H1 (cell line): ENCODE measurements around the gene IL1R1. TPM values are rescaled to one million over a fixed set of nuclear protein-coding genes. Genes with fewer than 3 reads are reported as not detected.

ENCODE experiments used
- GABPA ChIP-seq: IDR thresholded peaks from 2 replicates; pipeline ENCODE4 v1.6.1; 2011; ENCODE audit warnings: mild to moderate bottlenecking, low read length, moderate library complexity, borderline replicate concordance; ENCODE audit not compliant: insufficient read depth
- JUN ChIP-seq: IDR thresholded peaks from 2 replicates; pipeline ENCODE4 v1.6.1; 2011; ENCODE audit warnings: low read depth, mild to moderate bottlenecking, improper control_type of control experiment, low read length
- POLR2A ChIP-seq, 2 experiments: IDR thresholded peaks; 1 replicate in 1 of 2; 2 replicates in 1 of 2; pipeline ENCODE4 v1.6.1; 2011; ENCODE audit warnings: low read depth in 2 of 2, low read length in 2 of 2, mild to moderate bottlenecking in 2 of 2; ENCODE audit errors: control extremely low read depth in 1 of 2
- polyA plus RNA-seq, 7 experiments: library from polyadenylated mRNA; depleted of rRNA in 3 of 7; stranded (reverse) in 5 of 7; unstranded in 2 of 7; fragments of >200 nt in 5 of 7; fragments of 200-250 nt in 2 of 7; gene quantifications; 1 replicate in 5 of 7; 2 replicates in 1 of 7; 4 replicates in 1 of 7; pipeline versions ENCODE4 v1.2.1 to v1.2.3, GENCODE V29; 2011 to 2013; ENCODE audit warnings: missing spikeins in 2 of 7, mixed read lengths in 2 of 7
- total RNA-seq: library from RNA; stranded (reverse); fragmentation: NEBNext Ultra II Directional; extraction: Animal tissue kit (Norgen Biotek cat#: 25700); gene quantifications from 2 replicates; pipeline ENCODE4 v1.2.1, GENCODE V29; 2021
- TF ChIP-seq, protein P1 (sequence below): IDR thresholded peaks from 2 replicates; pipeline ENCODE4 v1.6.1; 2012; ENCODE audit warnings: inconsistent platforms

Gene IL1R1
- total and polyA plus RNA-seq, 2 of the 8 experiments (the other 6 are each of a cell fraction or from before 2014, with no cell fraction given) = 0.34 to 0.47 TPM

DNA sequence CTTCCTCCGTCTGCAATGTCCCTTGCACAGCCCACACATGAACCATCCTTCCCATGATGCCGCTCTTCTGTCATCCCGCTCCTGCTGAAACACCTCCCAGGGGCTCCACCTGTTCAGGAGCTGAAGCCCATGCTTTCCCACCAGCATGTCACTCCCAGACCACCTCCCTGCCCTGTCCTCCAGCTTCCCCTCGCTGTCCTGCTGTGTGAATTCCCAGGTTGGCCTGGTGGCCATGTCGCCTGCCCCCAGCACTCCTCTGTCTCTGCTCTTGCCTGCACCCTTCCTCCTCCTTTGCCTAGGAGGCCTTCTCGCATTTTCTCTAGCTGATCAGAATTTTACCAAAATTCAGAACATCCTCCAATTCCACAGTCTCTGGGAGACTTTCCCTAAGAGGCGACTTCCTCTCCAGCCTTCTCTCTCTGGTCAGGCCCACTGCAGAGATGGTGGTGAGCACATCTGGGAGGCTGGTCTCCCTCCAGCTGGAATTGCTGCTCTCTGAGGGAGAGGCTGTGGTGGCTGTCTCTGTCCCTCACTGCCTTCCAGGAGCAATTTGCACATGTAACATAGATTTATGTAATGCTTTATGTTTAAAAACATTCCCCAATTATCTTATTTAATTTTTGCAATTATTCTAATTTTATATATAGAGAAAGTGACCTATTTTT, 35.4 kb downstream of the IL1R1 start (continued):
- TF ChIP-seq, protein P1, sequence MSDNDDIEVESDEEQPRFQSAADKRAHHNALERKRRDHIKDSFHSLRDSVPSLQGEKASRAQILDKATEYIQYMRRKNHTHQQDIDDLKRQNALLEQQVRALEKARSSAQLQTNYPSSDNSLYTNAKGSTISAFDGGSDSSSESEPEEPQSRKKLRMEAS = no peak
- TF ChIP-seq JUN (no peak), GABPA (no peak), POLR2A (IDR thresholded peaks at IDR 0.05; ENCODE audit: control extremely low read depth in 1 of 2, low read depth in 2 of 2, low read length in 2 of 2) (no peak)
- TF ChIP-seq, all 59 proteins: peak for 0
